Heart left ventricle (tissue), 13 donors: ENCODE results near the gene CARS1.

ENCODE experiments used
- CTCF ChIP-seq, 12 donors: fragments of 200-600 bp; sonication (generic) in 4 of 12; IDR thresholded peaks; one replicate each; pipeline versions ENCODE4 v1.5.0 to v1.8.0; 2018 to 2022; ENCODE audit warnings: antibody characterized with exemption in 12 of 12, mild to moderate bottlenecking in 5 of 12
- POLR2A ChIP-seq, 2 donors: fragments of 450-650 bp; IDR thresholded peaks; one replicate each; pipeline ENCODE4 v1.6.1; 2017; ENCODE audit warnings: antibody characterized with exemption in 2 of 2, mild to moderate bottlenecking in 2 of 2, moderate library complexity in 2 of 2
- donor health status: ischemic (EF 13 %, LVEDD 7.1; RV severe dilation, severe dysfunction).
- donor health status: DM: no; HTN: yes; CAD: no.
- donor health status: DM: no; HTN: no; CAD: no.
- donor health status: ischemic (EF 25% LVEDD 6.9; RV normal size, moderate dysfunction).
- donor health status: ischemic (EF 25% LVEDD 5.7; RV mildly dilated, moderate dysfunction).
- donor health status: ischemic (EF 35%, LVEDD 5.7; RV mildly dilated, moderate dysfunction).
- donor health status: nonischemic (EF 11% LVEDD 7.7; RV severe dilation, severe dysfunction).
- donor health status: DM: yes; HTN: yes; CAD: no.
- donor health status: PGD.
- donor health status: ischemic (EF 29% LVEDD 5.4; RV normal size, mild dysfunction).
- donor health status: nonischemic (EF 23%, LVEDD 6.1; RV moderate dilation, normal function).

GRCh38 chr11:2994336-2994730, 62.9 kb downstream of the CARS1 start:
- TF ChIP-seq CTCF (IDR thresholded peaks at IDR 0.05) (no peak), POLR2A (IDR thresholded peaks at IDR 0.05) (no peak)
